WTC11 (cell line): ENCODE data around the gene CXCL3. TPM values are rescaled to one million over a fixed set of nuclear protein-coding genes. Genes with fewer than 3 reads are reported as not detected.

Source experiments
- ATAC-seq: fragments of 200-7000 bp; cut with Tn5 transposase; 2 replicates; pipeline ENCODE4 v1.10.0; 2021; ENCODE audit warnings: mild to moderate bottlenecking, moderate library complexity
- CTCF ChIA-PET: fragments of 300-600 bp; sonication (Branson Sonifier 250); formaldehyde crosslinking; loops from one replicate; lab custom pipeline; 2021; ENCODE audit warnings: antibody characterized with exemption; lab: Charles Lee
- POLR2A ChIA-PET: fragments of 350-600 bp; sonication (Branson Sonifier 250); formaldehyde crosslinking; loops from one replicate; lab custom pipeline; 2021; ENCODE audit warnings: antibody characterized with exemption; lab: Charles Lee
- DNase-seq: peaks from one replicate; pipeline ENCODE4 v3.0.0; 2021; ENCODE audit warnings: low spot score
- H3K27ac Mint-ChIP-seq: 2 replicates; pipeline ENCODE4 v1.8.0; 2021; ENCODE audit warnings: mixed read lengths
- H3K27me3 Mint-ChIP-seq: 2 replicates; pipeline ENCODE4 v1.8.0; 2021; ENCODE audit warnings: low read depth, mild to moderate bottlenecking, moderate library complexity, mixed read lengths
- H3K36me3 Mint-ChIP-seq: 2 replicates; pipeline ENCODE4 v1.8.0; 2021; ENCODE audit warnings: mixed read lengths
- H3K4me1 Mint-ChIP-seq: 2 replicates; pipeline ENCODE4 v1.8.0; 2022; ENCODE audit warnings: mixed read lengths
- H3K4me3 Mint-ChIP-seq: 2 replicates; pipeline ENCODE4 v1.8.0; 2021; ENCODE audit warnings: mild to moderate bottlenecking, moderate library complexity, mixed read lengths
- H3K9me3 Mint-ChIP-seq: 2 replicates; pipeline ENCODE4 v1.8.0; 2021; ENCODE audit warnings: mixed read lengths
- ARID4B ChIP-seq: sonication (generic); formaldehyde crosslinking; IDR thresholded peaks from 2 replicates; pipeline ENCODE4 v1.8.0; 2023; ENCODE audit warnings: missing genetic modification reagents, mild to moderate bottlenecking, borderline replicate concordance
- ATF6 ChIP-seq: sonication (generic); formaldehyde crosslinking; IDR thresholded peaks from 2 replicates; pipeline ENCODE4 v1.8.1; 2023; ENCODE audit warnings: mild to moderate bottlenecking, missing genetic modification reagents
- CREM ChIP-seq: sonication (generic); formaldehyde crosslinking; IDR thresholded peaks from 2 replicates; pipeline ENCODE4 v1.8.1; 2022; ENCODE audit warnings: mild to moderate bottlenecking, missing genetic modification reagents, moderate library complexity
- ELF4 ChIP-seq: sonication (generic); formaldehyde crosslinking; IDR thresholded peaks from 2 replicates; pipeline ENCODE4 v1.8.1; 2022; ENCODE audit warnings: low read depth, mild to moderate bottlenecking, moderate library complexity, missing genetic modification reagents
- FOXK1 ChIP-seq: sonication (generic); formaldehyde crosslinking; IDR thresholded peaks from 2 replicates; pipeline ENCODE4 v1.8.0; 2022; ENCODE audit warnings: mild to moderate bottlenecking, moderate library complexity, missing genetic modification reagents
- GABPB1 ChIP-seq: sonication (generic); formaldehyde crosslinking; IDR thresholded peaks from 2 replicates; pipeline ENCODE4 v1.8.1; 2023; ENCODE audit warnings: mild to moderate bottlenecking, missing genetic modification reagents
- HMGXB4 ChIP-seq: sonication (generic); formaldehyde crosslinking; IDR thresholded peaks from 2 replicates; pipeline ENCODE4 v1.8.1; 2023; ENCODE audit warnings: mild to moderate bottlenecking, moderate library complexity, missing genetic modification reagents
- MAX ChIP-seq: sonication (generic); formaldehyde crosslinking; IDR thresholded peaks from 2 replicates; pipeline ENCODE4 v1.8.0; 2022; ENCODE audit warnings: mild to moderate bottlenecking, missing genetic modification reagents
- MLX ChIP-seq: sonication (generic); formaldehyde crosslinking; IDR thresholded peaks from 2 replicates; pipeline ENCODE4 v1.8.1; 2023; ENCODE audit warnings: mild to moderate bottlenecking, missing genetic modification reagents, moderate library complexity
- NFE2L1 ChIP-seq: sonication (generic); formaldehyde crosslinking; IDR thresholded peaks from 2 replicates; pipeline ENCODE4 v1.8.1; 2023; ENCODE audit warnings: missing genetic modification reagents
- OVOL2 ChIP-seq: fragments of 250-450 bp; sonication (Bioruptor Pico); IDR thresholded peaks from 2 replicates; pipeline ENCODE4 v1.9.0; 2021; ENCODE audit warnings: mild to moderate bottlenecking, borderline replicate concordance
- RORB ChIP-seq: fragments of 250-450 bp; sonication (Bioruptor Pico); IDR thresholded peaks from 2 replicates; pipeline ENCODE4 v1.9.0; 2021; ENCODE audit warnings: mild to moderate bottlenecking
- SOX15 ChIP-seq: fragments of 250-450 bp; sonication (Bioruptor Pico); IDR thresholded peaks from 2 replicates; pipeline ENCODE4 v1.9.0; 2021; ENCODE audit warnings: mild to moderate bottlenecking
- TP53 ChIP-seq: sonication (generic); formaldehyde crosslinking; IDR thresholded peaks from 2 replicates; pipeline ENCODE4 v1.8.1; 2023; ENCODE audit warnings: mild to moderate bottlenecking, missing genetic modification reagents
- ZBTB43 ChIP-seq: sonication (generic); formaldehyde crosslinking; IDR thresholded peaks from 2 replicates; pipeline ENCODE4 v1.8.1; 2023; ENCODE audit warnings: mild to moderate bottlenecking, missing genetic modification reagents
- ZMAT4 ChIP-seq: fragments of 250-450 bp; sonication (Bioruptor Pico); IDR thresholded peaks from 2 replicates; pipeline ENCODE4 v1.9.0; 2021; ENCODE audit warnings: mild to moderate bottlenecking
- ZNF263 ChIP-seq: sonication (generic); formaldehyde crosslinking; IDR thresholded peaks from 2 replicates; pipeline ENCODE4 v1.8.1; 2022; ENCODE audit warnings: low read depth, mild to moderate bottlenecking, moderate library complexity, missing genetic modification reagents
- ZNF396 ChIP-seq: fragments of 250-450 bp; sonication (Bioruptor Pico); IDR thresholded peaks from 2 replicates; pipeline ENCODE4 v1.8.0; 2021; ENCODE audit warnings: mild to moderate bottlenecking, moderate library complexity, borderline replicate concordance
- ZNF512 ChIP-seq: sonication (generic); formaldehyde crosslinking; IDR thresholded peaks from 2 replicates; pipeline ENCODE4 v1.8.1; 2022; ENCODE audit warnings: missing genetic modification reagents, borderline replicate concordance
- total RNA-seq: library from RNA; stranded (reverse); gene quantifications from 3 replicates; pipeline ENCODE4 v1.2.3, GENCODE V29; 2021

Gene CXCL3
- total RNA-seq, 1 experiment from 2014 or later, result 3.5 TPM

GRCh38 chr4:74058048-74058651 lies 19.7 kb upstream of the CXCL3 start:
- no peak for DNase-seq
- CTCF ChIA-PET, result no interaction called here
- POLR2A ChIA-PET, result no interaction called here
- H3K27ac Mint-ChIP-seq, result no peak overlapping the region
- TF ChIP-seq TP53 (CRISPR knock-in tag) (no peak), ARID4B (CRISPR knock-in tag) (no peak), ELF4 (CRISPR knock-in tag) (no peak), ZNF512 (CRISPR knock-in tag) (no peak), RORB (CRISPR knock-in tag) (no peak), ZNF263 (CRISPR knock-in tag) (no peak), GABPB1 (CRISPR knock-in tag) (no peak), SOX15 (CRISPR knock-in tag) (no peak), ZNF396 (CRISPR knock-in tag) (no peak), ATF6 (CRISPR knock-in tag) (no peak), HMGXB4 (CRISPR knock-in tag) (no peak), NFE2L1 (no peak), FOXK1 (CRISPR knock-in tag) (no peak), CREM (CRISPR knock-in tag) (no peak), OVOL2 (CRISPR knock-in tag) (no peak)
- TF ChIP-seq, all 79 proteins: peak for 0
- Mint-ChIP-seq H3K4me3 (no peak overlapping the region), H3K27me3 (no peaks in the 10 kb centered on the region), H3K36me3 (peaks cover 8% of the 10 kb centered on the region), H3K9me3 (peaks cover 14% of the 10 kb centered on the region), H3K4me1 (peaks cover 23% of the 10 kb centered on the region)
- ATAC-seq, result no peak

GRCh38 chr4:74057588-74057987 lies 19.1 kb upstream of the CXCL3 start:
- peaks cover 8% of the 10 kb centered on the region for H3K36me3 Mint-ChIP-seq
- ChIA-PET POLR2A (no interaction called here), CTCF (no interaction called here)
- peaks cover 23% of the 10 kb centered on the region for H3K4me1 Mint-ChIP-seq
- TF ChIP-seq ZBTB43, result no peak
- TF ChIP-seq GABPB1 (CRISPR knock-in tag), result no peak
- no peak for TF ChIP-seq ZMAT4 (CRISPR knock-in tag)
- no peak for TF ChIP-seq MAX (CRISPR knock-in tag)
- no peak for TF ChIP-seq SOX15 (CRISPR knock-in tag)
- TF ChIP-seq MLX (CRISPR knock-in tag), result no peak
- DNase-seq (no peak), ATAC-seq (no peak)
- peaks cover 14% of the 10 kb centered on the region for H3K9me3 Mint-ChIP-seq
- H3K4me3 Mint-ChIP-seq, result no peak overlapping the region
- H3K27ac Mint-ChIP-seq, result no peak overlapping the region
- no peaks in the 10 kb centered on the region for H3K27me3 Mint-ChIP-seq
